Testis (tissue), 2 donors: ENCODE measurements around the gene RAB7B.

Experiments used
- CTCF ChIP-seq, 3 experiments: fragments of 450-650 bp in 2 of 3; fragments of 200-600 bp in 1 of 3; sonication (generic) in 1 of 3; IDR thresholded peaks; one replicate each; pipeline ENCODE4 v1.5.1; 2016 to 2019; ENCODE audit warnings: antibody characterized with exemption in 3 of 3, mild to moderate bottlenecking in 2 of 3, moderate library complexity in 1 of 3
- POLR2A ChIP-seq: fragments of 450-650 bp; IDR thresholded peaks from one replicate; pipeline ENCODE4 v1.6.1; 2017; ENCODE audit warnings: antibody characterized with exemption, mild to moderate bottlenecking, moderate library complexity

GRCh38 chr1:206006946-206007345 lies 3.8 kb upstream of the RAB7B start:
- TF ChIP-seq CTCF (IDR thresholded peaks at IDR 0.05): no peak
- TF ChIP-seq POLR2A: no peak
